Hepatocyte (in vitro differentiated cells): ENCODE measurements around the gene ILF3.

Experiments used
- EZH2 ChIP-seq: fragments of 200-600 bp; sonication (generic); IDR thresholded peaks from 2 replicates; pipeline ENCODE4 v1.6.1; 2016; ENCODE audit warnings: antibody characterized with exemption, mild to moderate bottlenecking, borderline replicate concordance
- TF ChIP-seq, protein P1 (sequence below): fragments of 200-600 bp; sonication (generic); IDR thresholded peaks from 2 replicates; pipeline ENCODE4 v1.5.1; 2016; ENCODE audit warnings: antibody characterized with exemption, mild to moderate bottlenecking; ENCODE audit not compliant: poor library complexity

GRCh38 chr19:10718205-10719196 lies 64.4 kb downstream of the ILF3 start:
- TF ChIP-seq, protein P1, sequence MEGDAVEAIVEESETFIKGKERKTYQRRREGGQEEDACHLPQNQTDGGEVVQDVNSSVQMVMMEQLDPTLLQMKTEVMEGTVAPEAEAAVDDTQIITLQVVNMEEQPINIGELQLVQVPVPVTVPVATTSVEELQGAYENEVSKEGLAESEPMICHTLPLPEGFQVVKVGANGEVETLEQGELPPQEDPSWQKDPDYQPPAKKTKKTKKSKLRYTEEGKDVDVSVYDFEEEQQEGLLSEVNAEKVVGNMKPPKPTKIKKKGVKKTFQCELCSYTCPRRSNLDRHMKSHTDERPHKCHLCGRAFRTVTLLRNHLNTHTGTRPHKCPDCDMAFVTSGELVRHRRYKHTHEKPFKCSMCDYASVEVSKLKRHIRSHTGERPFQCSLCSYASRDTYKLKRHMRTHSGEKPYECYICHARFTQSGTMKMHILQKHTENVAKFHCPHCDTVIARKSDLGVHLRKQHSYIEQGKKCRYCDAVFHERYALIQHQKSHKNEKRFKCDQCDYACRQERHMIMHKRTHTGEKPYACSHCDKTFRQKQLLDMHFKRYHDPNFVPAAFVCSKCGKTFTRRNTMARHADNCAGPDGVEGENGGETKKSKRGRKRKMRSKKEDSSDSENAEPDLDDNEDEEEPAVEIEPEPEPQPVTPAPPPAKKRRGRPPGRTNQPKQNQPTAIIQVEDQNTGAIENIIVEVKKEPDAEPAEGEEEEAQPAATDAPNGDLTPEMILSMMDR, result no peak
- no peak for TF ChIP-seq EZH2
